Midbrain (tissue), 1 donor: Measurements from ENCODE around the gene LRRC23.
"Not testable (repeated sequence)": the region's sequence is repeated elsewhere in the genome, so short reads cannot be mapped to it uniquely, and the experiment has no call there.

Experiments
- DNase-seq: peaks from one replicate; lab custom pipeline; 2025; lab: John Stamatoyannopoulos, UW

Gene LRRC23, protein sequence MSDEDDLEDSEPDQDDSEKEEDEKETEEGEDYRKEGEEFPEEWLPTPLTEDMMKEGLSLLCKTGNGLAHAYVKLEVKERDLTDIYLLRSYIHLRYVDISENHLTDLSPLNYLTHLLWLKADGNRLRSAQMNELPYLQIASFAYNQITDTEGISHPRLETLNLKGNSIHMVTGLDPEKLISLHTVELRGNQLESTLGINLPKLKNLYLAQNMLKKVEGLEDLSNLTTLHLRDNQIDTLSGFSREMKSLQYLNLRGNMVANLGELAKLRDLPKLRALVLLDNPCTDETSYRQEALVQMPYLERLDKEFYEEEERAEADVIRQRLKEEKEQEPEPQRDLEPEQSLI

DNA sequence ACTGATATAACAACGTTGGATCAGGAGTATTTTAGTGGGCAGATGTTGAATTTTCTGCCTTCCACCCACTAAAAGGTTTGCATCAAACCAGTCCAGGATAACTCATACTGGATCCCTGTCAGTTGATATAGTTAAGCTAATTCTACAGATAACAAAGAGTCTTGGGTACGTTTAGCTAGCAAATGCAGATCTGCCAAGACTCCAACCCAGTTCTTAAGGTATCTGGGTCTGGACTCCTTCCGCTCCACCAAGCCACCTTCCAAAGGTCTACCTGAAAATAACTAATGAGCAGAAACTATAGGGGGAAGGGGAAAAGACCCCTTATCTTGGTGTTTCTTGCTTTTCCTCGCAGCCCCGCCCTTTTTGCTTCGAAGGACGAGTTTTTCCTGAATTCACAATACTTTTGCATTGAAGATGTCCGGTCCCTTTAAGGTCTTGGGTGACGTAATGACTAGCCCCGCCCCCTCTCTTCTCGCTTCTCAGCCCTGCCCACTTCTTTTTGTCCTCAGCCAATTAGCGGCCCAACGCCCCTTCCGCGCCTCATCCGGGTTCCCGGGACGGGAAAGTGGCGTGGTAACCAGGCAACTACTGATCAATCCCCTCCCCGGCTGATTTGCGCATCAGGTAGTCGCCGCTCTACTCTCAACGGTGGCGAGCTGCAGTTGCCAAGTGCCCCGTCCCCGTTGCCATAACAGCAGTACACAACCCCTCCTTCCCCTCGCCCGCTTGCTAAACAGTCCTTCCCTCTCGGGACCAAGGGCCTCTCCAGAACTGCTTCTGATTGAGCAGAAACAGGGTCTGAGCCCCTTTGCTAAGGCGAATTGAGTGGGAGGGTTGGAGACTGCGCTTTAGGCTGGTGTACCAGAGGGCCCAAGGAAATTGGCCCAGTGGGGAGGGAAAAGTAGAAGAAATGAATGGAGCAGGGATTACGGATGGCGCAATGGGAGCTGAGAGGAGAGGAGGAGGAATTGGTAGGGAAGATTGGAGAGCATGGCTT, at the start of gene LRRC23:
LRRC23 (plus strand) TSS at position 543 of the 997 bp plus-strand sequence. CDS start 812 bp downstream, outside the sequence.
- peak; percentile 98 for DNase-seq

DNA sequence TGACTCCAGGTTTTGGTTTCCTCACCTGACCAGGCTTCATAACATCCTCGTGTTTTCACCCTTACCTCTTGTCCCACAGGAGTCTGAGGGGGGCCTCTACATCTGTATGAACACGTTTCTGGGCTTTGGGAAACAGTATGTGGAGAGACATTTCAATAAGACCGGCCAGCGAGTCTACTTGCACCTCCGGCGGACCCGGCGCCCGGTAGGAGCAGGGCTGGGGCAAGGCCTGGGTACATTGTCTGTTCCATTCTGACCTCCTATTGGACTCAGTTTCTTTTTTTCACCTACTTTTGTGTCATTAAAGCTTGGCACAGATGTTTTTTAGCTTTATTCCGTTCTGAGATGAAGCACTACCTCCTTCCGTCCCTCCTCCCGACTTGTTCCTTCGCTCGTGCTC, 49.3 kb upstream of the LRRC23 start:
- DNase-seq, result no peak

DNA sequence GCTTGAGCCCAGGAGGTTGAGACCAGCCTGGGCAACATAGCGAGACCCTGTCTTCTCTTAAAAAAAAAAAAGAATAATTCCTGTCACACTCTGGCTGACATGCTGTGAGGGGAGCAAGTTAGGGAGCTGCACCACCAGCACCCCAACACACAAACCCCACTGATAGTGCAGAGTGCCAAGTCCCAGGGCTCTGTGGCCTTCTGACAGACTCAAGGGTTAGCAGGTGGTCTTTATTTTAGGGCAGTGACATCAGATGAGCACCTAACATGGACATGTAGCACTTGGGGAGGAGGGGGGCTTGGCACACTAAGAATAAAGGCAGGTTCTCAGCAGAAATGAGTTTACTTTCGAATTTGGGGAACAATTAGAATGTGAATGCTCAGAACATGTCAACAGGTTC, 45.8 kb upstream of the LRRC23 start:
- no peak for DNase-seq

- no peak for DNase-seq
Observed at GRCh38 chr12:6860116-6860515, 44.5 kb upstream of the LRRC23 start.

DNA sequence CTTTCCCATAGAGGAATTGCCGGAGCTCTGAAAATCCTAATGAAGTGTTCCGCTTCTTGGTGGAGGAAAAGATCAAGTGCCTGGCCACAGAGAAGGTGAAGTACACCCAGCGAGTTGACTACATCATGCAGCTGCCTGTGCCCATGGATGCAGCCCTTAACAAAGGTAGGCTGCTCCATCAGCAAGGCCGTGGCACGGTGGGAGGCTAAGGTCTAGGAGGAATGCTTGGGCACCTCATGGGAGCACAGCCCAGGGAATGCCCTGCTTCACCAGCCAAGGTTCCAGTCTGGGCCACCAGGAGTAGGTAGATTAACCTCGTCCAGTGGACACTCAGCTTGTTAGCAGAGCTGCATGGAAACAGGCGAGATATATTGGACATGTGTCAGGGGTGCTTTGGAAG, 43.7 kb upstream of the LRRC23 start:
- no peak for DNase-seq

DNA sequence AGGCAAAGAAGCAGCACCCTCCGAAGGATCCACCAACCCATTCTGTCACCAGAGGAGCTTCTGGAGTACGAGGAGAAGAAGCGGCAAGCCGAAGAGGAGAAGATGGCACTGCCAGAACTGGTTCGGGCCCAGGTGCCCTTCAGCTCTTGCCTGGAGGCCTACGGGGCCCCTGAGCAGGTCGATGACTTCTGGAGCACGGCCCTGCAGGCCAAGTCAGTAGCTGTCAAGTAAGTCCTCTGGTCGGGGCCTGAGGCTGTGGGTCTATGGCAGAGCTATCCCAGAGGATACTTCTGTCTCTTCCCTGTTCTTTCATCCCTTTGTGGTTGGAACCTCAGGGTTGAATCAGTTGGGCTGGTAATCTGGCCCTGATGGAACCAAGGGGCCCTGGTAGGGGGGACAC, 43.2 kb upstream of the LRRC23 start:
- no peak for DNase-seq

- DNase-seq, result no peak
Observed at GRCh38 chr12:6863033-6863432, 41.6 kb upstream of the LRRC23 start.

- no peak for DNase-seq
Observed at GRCh38 chr12:6863586-6864321, 40.9 kb upstream of the LRRC23 start.

DNA sequence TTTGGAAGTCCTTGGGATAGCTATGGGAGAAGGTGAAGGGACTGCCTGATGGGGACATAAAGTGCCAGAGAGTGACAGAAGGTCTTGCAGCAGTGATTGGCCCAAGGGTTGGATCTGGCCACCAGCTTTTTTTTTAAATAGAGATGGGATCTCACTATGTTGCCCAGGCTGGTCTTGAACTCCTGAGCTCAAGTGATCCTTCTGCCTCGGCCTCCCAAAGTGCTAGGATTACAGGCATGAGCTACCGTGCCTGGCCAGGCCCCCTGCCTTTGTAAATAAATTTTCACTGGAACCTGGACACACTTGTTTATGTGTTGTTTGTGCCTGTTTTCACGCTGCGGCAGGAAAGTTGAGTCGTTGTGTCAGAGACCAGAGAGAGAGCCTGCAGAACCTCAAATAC, 39.3 kb upstream of the LRRC23 start:
- DNase-seq, result not testable (repeated sequence)

GRCh38 chr12:6866163-6866919, 38.3 kb upstream of the LRRC23 start:
- DNase-seq, result no peak

GRCh38 chr12:6866920-6867412, 37.7 kb upstream of the LRRC23 start:
- peak; percentile 47 for DNase-seq

- peak; percentile 90 for DNase-seq
Observed at GRCh38 chr12:6867413-6868210, 37.0 kb upstream of the LRRC23 start, which contains the start of gene TPI1. Gene TPI1 (plus strand): TSS chr12:6867531. CDS start chr12:6867567, 36 bp downstream.

- DNase-seq, result no peak
Observed at GRCh38 chr12:6868211-6869048, 36.2 kb upstream of the LRRC23 start.

GRCh38 chr12:6869049-6870021, 35.3 kb upstream of the LRRC23 start:
- DNase-seq, result peak; percentile 75

- not testable (repeated sequence) for DNase-seq
Observed at GRCh38 chr12:6870304-6870703, 34.3 kb upstream of the LRRC23 start.

GRCh38 chr12:6871052-6871957, 33.3 kb upstream of the LRRC23 start:
- no peak for DNase-seq
